K562 (cell line): Measurements from ENCODE around the gene AP1S3. TPM values are rescaled to one million over a fixed set of nuclear protein-coding genes. Genes with fewer than 3 reads are reported as not detected.

Source experiments
- BCL6 ChIP-seq: fragments of 250-450 bp; sonication (Bioruptor Pico); IDR thresholded peaks from 2 replicates; pipeline ENCODE4 v1.4.0; 2020
- BMI1 ChIP-seq: fragments of 150-350 bp; IDR thresholded peaks from 2 replicates; pipeline ENCODE4 v1.6.1; 2014; ENCODE audit warnings: low read length
- CCAR2 ChIP-seq: fragments of 200-400 bp; formaldehyde crosslinking; IDR thresholded peaks from 2 replicates; pipeline ENCODE4 v1.6.1; 2017; ENCODE audit warnings: mild to moderate bottlenecking, low read depth, low read length
- ELF1 ChIP-seq: fragments of 200-800 bp; sonication (Bioruptor generic); IDR thresholded peaks from 2 replicates; pipeline ENCODE4 v1.6.1; 2016; ENCODE audit warnings: missing genetic modification characterization, missing compliant biosample characterization
- RAD21 ChIP-seq, 2 experiments: fragments of 250-450 bp in 1 of 2; fragments of 450-650 bp in 1 of 2; sonication (Bioruptor Pico) in 1 of 2; formaldehyde crosslinking in 1 of 2; IDR thresholded peaks in 1 of 2; conservative IDR thresholded peaks in 1 of 2; 2 replicates each; pipeline versions ENCODE4 v1.4.0 to v1.8.0; 2020 to 2022; ENCODE audit warnings: mild to moderate bottlenecking in 2 of 2, moderate library complexity in 1 of 2
- polyA plus RNA-seq, 8 experiments: library from polyadenylated mRNA; depleted of rRNA in 4 of 8; stranded (reverse) in 5 of 8; unstranded in 3 of 8; fragments of >200 nt; fragmentation: Nextera tagmentation in 2 of 8; fragmentation: Illumina TruSeq in 1 of 8; extraction: Ambion mirVana in 2 of 8; extraction: Trizol in 1 of 8; gene quantifications; 2 replicates each; pipeline versions ENCODE4 v1.2.1 to v1.2.3, GENCODE V29; 2011 to 2014; ENCODE audit warnings: inconsistent platforms in 1 of 8, missing spikeins in 1 of 8
- total RNA-seq, 7 experiments: library from RNA; depleted of rRNA in 6 of 7; stranded (reverse); fragments of >200 nt in 6 of 7; fragmentation: Illumina TruSeq in 2 of 7; extraction: Trizol in 2 of 7; gene quantifications; 2 replicates each; pipeline versions ENCODE4 v1.2.1 to v1.2.3, GENCODE V29; 2011 to 2021; ENCODE audit warnings: low replicate concordance in 1 of 7
- TF ChIP-seq, protein P1 (sequence below): fragments of 450-650 bp; conservative IDR thresholded peaks from 2 replicates; pipeline ENCODE4 v1.6.1; 2016; ENCODE audit warnings: missing genetic modification characterization, low read depth, mild to moderate bottlenecking, missing compliant biosample characterization, moderate library complexity
- TF ChIP-seq, protein P2 (sequence below): fragments of 450-650 bp; IDR thresholded peaks from 2 replicates; pipeline ENCODE4 v1.6.1; 2016
- TF ChIP-seq, protein P3 (sequence below): fragments of 450-650 bp; IDR thresholded peaks from 2 replicates; pipeline ENCODE4 v1.6.1; 2018; ENCODE audit not compliant: partially characterized antibody
- TF ChIP-seq, protein P4 (sequence below): fragments of 250-450 bp; sonication (Bioruptor Pico); IDR thresholded peaks from 2 replicates; pipeline ENCODE4 v1.4.0; 2020; ENCODE audit warnings: mild to moderate bottlenecking, moderate library complexity, borderline replicate concordance

Gene AP1S3
- total and polyA plus RNA-seq, 9 of the 15 experiments (the other 6 are each of a cell fraction or from before 2014, with no cell fraction given) = 0.50 to 3.8 (median 2.1) TPM

DNA sequence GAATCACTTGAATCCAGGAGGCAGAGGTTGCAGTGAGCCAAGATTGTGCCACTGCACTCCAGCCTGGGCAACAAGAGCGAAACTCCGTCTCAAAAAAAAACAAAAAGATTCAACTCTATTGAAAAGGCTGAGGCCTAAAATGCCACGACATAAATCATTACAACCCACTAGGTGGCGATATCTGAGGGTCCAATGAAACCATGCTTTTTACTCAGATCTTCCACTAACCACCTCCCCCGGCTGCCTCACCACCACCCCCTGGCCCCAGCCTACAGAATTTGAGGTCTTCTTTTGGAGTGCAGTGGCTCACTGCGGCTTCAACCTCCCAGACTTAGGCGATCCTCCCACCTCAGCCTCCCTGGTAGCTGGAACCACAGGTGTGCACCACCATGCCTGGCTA is 57.5 kb downstream of the AP1S3 start (continued):
- TF ChIP-seq, protein P1, sequence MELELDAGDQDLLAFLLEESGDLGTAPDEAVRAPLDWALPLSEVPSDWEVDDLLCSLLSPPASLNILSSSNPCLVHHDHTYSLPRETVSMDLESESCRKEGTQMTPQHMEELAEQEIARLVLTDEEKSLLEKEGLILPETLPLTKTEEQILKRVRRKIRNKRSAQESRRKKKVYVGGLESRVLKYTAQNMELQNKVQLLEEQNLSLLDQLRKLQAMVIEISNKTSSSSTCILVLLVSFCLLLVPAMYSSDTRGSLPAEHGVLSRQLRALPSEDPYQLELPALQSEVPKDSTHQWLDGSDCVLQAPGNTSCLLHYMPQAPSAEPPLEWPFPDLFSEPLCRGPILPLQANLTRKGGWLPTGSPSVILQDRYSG (tag) = no peak
- TF ChIP-seq, protein P2, sequence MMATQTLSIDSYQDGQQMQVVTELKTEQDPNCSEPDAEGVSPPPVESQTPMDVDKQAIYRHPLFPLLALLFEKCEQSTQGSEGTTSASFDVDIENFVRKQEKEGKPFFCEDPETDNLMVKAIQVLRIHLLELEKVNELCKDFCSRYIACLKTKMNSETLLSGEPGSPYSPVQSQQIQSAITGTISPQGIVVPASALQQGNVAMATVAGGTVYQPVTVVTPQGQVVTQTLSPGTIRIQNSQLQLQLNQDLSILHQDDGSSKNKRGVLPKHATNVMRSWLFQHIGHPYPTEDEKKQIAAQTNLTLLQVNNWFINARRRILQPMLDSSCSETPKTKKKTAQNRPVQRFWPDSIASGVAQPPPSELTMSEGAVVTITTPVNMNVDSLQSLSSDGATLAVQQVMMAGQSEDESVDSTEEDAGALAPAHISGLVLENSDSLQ = peak; percentile 42; the same call in 1 of the 2 replicates
- TF ChIP-seq BMI1 = no peak
- no peak for TF ChIP-seq BCL6
- no peak for TF ChIP-seq ELF1 (tag)
- no peak for TF ChIP-seq CCAR2
- TF ChIP-seq, protein P3, sequence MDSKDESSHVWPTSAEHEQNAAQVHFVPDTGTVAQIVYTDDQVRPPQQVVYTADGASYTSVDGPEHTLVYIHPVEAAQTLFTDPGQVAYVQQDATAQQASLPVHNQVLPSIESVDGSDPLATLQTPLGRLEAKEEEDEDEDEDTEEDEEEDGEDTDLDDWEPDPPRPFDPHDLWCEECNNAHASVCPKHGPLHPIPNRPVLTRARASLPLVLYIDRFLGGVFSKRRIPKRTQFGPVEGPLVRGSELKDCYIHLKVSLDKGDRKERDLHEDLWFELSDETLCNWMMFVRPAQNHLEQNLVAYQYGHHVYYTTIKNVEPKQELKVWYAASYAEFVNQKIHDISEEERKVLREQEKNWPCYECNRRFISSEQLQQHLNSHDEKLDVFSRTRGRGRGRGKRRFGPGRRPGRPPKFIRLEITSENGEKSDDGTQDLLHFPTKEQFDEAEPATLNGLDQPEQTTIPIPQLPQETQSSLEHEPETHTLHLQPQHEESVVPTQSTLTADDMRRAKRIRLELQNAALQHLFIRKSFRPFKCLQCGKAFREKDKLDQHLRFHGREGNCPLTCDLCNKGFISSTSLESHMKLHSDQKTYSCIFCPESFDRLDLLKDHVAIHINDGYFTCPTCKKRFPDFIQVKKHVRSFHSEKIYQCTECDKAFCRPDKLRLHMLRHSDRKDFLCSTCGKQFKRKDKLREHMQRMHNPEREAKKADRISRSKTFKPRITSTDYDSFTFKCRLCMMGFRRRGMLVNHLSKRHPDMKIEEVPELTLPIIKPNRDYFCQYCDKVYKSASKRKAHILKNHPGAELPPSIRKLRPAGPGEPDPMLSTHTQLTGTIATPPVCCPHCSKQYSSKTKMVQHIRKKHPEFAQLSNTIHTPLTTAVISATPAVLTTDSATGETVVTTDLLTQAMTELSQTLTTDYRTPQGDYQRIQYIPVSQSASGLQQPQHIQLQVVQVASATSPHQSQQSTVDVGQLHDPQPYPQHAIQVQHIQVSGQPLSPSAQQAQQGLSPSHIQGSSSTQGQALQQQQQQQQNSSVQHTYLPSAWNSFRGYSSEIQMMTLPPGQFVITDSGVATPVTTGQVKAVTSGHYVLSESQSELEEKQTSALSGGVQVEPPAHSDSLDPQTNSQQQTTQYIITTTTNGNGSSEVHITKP = no peak
- peak in 1 of 2 experiments; percentile 36; a peak in 2 of 4 replicates for TF ChIP-seq RAD21 (CRISPR knock-in tag; conservative IDR thresholded peaks at IDR 0.05 in 1 of 2, IDR thresholded peaks at IDR 0.05 in 1 of 2)
- TF ChIP-seq, protein P4, sequence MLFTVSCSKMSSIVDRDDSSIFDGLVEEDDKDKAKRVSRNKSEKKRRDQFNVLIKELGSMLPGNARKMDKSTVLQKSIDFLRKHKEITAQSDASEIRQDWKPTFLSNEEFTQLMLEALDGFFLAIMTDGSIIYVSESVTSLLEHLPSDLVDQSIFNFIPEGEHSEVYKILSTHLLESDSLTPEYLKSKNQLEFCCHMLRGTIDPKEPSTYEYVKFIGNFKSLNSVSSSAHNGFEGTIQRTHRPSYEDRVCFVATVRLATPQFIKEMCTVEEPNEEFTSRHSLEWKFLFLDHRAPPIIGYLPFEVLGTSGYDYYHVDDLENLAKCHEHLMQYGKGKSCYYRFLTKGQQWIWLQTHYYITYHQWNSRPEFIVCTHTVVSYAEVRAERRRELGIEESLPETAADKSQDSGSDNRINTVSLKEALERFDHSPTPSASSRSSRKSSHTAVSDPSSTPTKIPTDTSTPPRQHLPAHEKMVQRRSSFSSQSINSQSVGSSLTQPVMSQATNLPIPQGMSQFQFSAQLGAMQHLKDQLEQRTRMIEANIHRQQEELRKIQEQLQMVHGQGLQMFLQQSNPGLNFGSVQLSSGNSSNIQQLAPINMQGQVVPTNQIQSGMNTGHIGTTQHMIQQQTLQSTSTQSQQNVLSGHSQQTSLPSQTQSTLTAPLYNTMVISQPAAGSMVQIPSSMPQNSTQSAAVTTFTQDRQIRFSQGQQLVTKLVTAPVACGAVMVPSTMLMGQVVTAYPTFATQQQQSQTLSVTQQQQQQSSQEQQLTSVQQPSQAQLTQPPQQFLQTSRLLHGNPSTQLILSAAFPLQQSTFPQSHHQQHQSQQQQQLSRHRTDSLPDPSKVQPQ = no peak
